Measurements from ENCODE around the gene CEP70.
"Not testable (repeated sequence)": the region's sequence is repeated elsewhere in the genome, so short reads cannot be mapped to it uniquely, and the experiment has no call there.

CEP70 gene

DNA sequence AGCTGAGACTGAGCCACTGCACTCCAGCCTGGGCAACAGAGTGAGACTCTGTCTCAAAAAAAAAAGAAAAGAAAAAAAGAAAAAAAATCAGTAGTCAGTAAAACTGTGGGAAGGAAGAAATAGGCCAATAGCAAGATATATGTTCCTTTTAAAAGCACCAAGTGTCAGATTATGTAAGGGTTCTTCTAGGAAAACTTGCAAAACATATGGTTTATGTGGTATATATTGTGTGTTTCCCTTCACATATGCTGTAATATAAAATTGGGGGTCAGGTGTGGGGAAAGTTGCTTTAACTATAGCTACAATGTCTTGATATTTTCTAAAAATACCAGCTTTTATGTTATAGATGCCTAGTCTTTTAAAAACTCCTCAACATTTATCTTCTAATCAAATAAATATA, 95.1 kb downstream of the CEP70 start:
- no peak for DNase-seq

DNA sequence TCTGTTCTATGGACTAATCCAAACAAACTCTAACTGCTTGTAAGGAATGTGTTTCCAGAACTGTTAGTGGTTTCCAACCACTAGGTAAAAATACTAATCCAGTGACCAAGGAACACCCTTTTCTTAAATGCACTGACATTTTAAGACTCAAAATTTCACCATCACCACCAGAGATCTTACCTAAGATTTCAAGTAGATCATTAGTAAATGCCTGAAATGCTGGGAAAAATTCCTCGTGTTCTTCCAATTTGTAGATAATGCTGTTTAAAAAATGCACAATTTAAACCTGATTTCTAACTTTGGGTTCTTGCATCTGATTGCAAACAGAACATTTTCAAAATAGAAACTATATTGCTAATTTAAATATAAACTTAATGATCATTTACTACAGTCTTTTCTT, 96.2 kb downstream of the CEP70 start:
- DNase-seq = no peak

DNA sequence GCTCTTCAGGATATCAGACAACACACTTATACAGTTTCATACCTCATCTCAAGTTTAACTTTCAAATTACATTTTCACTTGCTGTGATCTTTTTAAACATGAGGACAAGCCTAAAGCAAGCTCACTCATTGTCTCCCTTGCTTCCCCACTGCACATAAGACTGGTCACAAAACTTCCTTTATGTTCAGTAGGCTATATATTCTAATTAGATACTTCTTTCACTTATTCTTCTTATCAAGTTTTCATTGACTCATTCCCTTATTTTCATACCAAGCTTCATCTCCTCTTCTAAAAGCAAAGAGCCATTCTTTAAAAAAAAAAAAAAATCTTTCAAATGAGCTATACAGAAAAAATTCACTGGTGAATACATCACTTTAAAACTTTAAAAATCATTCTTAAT, 97.0 kb downstream of the CEP70 start:
- DNase-seq = no peak

DNA sequence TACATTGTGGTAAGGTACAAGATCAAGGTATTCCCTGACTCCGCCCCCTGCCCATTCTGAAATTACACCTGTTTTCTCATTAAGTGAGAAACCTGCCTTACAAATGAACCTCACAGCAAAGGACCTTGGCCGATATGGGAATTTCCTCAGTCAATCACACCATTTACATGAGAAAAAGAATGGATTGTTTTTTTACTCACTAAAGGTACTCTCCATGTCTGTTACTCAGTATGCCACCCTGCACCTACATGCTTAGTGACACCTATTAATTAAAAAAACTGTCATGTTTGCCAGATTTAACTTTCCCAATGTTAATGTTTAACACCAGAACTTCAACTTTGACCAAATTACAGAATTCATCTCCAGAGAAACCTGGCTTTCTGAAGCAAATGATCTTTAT, 97.6 kb downstream of the CEP70 start:
- DNase-seq = no peak

DNA sequence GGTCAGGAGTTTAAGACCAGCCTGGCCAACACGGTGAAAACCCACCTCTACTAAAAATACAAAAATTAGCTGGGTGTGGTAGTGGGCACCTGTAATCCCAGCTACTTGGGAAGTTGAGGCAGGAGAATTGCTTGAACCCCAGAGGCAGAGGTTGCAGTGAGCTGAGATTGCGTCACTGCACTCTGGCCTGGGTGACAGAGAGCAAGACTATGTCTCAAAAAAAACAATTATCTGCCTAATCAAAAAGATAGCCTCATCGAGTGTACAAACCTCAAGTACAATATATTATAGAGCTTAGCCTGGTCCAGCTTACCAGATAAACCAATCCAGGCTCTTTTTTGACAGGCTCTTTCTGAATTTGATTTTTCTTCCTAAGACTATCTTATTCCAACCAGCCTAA, 98.4 kb downstream of the CEP70 start:
- DNase-seq = not testable (repeated sequence)

DNA sequence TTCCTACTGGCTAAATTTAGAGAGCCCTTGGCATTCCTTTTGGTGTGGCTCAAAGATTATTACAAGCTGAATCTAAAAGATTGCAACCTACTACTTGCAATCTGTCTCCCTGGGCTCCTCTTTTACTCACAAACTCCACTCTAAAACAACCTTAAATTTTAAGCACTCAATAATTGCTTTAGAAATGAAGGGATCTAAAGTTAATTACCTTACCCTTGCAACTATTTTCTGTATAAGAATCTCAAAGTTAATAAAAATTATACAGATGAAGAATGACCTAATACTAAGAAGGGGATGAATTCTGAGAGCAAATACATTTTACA, 99.5 kb downstream of the CEP70 start:
- no peak for DNase-seq

DNA sequence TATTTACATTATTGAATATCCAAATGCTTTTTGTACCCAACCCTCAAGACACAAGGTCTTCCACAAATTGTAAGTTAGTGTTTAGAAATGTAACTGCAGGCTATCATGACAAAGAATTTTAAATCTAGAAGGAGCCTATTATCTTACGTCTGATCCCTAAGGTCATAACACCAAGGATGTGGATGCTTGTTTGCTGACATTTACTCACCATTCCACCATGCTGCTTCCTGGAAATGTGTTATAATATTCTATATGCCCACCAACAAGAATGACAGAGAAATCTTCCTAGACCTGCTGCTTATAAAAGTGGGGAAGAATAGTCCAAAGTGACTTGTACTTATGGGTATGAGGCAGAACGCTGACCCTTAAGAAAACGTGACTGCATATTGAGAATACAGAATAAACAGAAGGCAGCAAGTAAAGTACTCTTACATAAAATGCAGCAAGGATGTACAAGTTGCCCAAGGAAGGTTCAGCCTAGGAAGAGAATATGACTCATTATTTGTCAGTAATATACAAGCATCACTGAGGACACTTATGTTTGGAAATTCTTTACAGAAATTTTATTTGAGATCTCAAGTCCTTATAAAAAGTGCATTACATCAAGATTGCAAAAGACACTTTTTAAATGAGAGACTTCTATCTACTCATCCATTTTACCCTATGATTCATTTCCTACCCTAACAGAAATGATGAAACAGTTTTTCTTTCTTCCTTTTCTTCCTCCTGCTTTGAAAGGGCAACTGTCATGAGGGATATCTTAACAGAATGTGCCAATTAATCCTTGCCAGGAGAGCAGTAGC, 100.1 kb downstream of the CEP70 start:
- peak; percentile 8 for DNase-seq

DNA sequence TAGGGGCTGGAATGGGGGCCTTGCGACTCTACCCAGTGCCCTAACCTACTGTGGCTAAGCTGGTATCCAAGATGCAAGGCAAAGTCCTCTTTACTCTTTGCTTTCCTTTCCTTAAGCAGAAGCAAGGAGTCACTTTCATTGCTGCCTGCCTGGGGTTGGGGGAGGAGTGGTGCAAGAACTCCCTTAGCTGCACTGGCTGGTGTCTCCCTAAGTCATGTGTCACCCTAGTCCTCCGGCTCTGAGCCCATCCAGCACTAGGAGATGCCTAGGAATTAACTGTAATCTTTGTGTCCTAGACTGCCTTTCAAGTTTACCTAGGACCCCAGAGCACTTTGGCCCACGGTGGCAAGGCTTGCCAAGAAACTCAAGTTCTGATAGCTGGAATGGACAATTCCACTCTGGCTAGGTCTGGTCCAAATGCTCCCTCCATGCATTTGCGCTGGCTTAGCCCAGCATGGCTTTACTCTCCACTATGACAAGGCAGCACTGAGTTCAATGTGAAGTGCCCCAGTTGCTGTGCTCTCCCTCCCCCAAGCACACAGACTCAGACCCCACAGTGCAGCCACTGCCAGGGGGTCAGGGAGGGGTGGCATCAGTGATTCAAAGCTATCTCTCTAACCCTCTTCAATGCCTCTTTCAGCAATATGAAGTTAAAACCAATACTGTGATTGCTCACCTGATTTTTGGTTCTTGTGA, 100.9 kb downstream of the CEP70 start:
- DNase-seq = no peak

DNA sequence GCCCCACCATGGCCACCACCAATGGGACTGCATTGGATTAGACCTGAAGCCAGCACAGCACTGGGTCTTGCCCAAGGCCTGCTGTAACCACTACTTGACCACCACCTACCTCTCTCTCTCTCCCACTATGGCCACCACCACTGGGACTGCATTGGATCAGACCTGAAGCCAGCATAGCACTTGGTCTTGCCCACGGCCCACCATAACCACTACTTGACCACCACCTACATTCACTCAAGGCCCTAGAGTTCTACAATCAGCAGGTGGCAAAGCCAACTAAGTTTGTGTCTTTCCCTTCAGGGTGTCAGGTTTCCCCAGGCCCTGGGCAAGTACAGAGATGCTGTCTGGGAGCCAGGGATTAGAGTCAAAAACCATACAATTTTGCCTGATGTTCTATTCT, 102.1 kb downstream of the CEP70 start:
- no peak for DNase-seq

DNA sequence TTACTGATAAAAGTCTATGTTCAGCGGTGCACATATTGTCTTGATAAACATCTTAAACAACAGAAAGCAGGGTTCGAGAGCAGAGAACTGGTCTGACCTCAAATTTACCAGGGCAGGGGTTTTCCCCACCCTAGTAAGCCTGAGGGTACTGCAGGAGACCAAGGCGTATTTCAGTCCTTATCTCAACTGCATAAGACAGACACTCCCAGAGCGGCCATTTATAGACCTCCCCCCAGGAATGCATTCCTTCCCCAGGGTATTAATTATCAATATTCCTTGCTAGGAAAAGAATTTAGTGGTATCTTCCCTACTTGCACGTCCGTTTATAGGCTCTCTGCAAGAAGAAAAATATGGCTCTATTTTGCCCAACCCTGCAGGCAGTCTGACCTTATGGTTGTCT, 107.5 kb downstream of the CEP70 start:
- DNase-seq = not testable (repeated sequence)

DNA sequence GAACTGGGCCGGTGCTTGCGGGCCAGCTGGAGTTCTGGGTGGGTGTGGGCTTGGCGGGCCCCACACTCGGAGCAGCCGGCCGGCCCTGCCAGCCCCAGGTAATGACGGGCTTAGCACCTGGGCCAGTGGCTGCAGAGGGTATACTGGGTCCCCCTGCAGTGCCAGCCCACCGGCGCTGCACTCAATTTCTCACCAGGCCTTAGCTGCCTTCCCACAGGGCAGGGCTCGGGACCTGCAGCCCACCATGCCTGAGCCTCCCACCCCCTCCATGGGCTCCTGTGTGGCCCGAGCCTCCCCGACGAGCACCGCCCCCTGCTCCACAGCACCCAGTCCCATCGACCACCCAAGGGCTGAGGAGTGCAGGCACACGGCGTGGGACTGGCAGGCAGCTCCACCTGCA, 109.4 kb downstream of the CEP70 start:
- not testable (repeated sequence) for DNase-seq

DNA sequence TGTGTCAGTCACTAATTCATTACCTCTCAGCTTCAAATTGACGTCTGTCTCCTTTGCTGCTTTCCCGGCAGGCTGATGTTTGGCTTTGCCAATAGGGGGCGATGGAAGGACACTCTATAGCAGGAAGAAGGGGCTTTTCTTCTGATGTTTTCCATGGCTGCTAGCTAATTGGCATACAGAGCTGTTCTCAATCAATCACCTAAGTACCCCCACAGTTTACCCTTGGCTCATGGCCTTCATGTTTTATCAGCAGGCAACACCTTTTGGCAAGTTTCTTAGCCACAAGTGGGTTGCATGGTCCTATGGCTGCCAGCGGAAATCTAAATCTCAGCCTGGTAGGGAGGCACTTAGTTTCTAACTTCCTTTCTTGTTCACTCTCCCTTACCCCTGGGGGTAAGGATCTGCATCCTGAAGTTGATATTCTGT, 114.6 kb downstream of the CEP70 start:
- peak; percentile 65 for DNase-seq

DNA sequence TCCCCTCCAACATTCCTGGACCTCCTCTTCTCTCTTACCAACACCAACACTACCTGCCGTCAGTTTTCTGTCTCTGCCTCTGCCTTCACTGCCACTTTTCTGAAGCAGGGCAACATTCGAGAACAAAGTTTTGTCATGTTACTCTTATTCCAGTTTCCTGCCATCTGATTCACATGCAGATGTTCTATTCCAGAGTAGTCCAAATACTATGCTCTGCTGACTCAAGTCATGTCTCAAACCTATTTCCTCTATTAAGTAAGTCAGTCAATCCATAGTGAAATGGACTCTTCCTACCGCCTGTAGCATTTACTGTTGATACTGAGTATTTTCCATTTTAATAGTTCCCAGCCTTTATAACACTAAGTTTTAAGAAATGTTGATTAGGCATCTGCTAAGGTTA, 116.3 kb downstream of the CEP70 start:
- DNase-seq = no peak

DNA sequence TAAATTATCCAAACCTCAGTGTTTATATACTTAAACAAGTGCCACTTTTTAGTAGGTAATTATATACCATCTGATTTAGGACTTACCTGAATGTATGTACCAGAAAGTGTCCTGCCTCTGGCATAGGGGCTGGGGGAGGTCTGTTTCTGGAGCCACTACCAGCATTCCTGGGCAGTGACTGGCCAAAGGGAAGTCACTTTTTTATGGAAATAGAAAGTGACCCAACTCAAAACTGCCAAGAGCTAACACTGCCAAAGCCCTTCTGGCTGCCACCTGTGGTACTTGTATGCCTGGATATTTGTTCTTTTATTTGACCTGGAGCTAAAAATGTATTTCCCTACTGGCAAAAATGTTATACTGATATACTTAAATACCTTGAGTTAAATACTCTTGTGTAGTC, 116.9 kb downstream of the CEP70 start:
- no peak for DNase-seq

DNA sequence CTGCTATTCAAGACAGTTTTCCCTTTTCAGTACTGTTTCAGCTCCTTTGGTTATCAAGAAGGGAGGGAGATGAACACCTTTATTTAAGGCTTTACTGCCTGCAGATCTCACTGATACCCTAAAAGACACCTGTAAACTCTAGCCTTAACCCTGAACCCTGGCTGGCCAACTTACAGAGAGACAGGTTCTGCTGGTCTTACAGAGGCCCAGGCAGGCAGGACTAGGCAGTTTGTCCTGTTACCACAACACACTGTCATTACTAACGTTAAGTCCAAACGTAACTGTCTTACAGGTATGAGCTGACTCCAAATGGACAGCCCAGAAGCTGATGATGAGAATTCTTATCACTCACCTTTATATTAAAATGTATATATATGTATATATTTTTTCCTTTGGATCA, 117.5 kb downstream of the CEP70 start:
- DNase-seq = no peak

DNA sequence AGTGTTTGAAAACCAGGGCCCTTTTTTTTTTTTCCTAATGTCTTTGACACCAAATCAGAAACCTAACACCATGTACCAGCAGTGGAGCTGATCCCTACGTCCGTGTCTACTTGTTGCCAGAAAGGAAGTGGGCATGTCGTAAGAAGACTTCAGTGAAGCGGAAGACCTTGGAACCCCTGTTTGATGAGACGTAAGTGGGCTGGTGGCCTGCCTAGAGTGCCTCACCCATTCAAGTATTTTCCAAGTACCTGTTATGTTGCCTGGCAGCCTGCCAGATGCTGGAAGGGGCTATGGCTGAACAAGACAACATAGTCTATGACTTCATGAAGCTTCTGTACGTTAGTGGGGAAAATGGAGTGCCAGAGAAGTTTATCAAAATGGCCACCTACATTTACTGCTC, 119.9 kb downstream of the CEP70 start:
- DNase-seq = no peak

DNA sequence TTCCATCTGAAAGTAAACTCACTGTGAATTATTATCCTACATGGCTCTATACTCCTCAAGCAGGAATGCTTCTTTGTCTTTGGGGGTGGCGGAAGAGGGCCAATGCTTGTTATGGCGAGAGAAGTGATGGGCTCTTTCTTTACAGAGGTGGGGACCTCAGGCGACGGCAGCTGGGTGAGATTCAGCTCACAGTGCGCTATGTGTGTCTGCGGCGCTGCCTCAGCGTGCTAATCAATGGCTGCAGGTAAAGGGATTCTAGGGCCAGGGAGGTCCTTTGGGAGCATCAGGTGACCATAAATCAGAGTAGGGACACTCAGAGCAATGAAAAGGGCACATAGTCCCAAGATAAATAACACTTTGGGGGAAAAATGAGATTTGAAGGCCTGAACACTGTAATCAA, 120.7 kb downstream of the CEP70 start:
- no peak for DNase-seq

DNA sequence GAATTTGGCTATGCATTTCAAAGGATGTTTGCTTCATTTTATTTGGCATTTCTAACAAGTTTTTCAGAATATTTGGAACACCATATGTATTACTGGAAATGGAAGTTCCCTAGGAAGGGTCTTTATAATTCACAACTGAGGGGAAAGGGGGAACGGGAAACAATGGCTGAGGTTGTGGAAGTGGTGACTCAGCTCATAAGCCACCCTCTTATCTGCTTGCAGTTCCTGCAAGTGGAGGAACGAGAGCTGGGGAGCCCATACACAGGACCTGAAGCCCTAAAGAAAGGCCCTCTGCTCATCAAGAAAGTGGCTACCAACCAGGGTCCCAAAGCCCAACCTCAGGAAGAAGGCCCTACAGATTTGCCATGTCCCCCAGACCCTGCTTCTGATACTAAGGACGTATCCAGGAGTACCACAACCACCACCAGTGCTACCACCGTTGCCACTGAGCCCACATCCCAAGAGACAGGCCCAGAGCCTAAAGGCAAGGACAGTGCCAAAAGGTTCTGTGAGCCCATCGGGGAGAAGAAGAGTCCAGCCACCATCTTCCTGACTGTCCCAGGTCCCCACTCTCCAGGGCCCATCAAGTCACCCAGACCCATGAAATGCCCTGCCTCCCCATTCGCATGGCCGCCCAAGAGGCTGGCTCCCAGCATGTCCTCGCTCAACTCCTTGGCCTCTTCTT, 121.8 kb downstream of the CEP70 start:
- no peak for DNase-seq

DNA sequence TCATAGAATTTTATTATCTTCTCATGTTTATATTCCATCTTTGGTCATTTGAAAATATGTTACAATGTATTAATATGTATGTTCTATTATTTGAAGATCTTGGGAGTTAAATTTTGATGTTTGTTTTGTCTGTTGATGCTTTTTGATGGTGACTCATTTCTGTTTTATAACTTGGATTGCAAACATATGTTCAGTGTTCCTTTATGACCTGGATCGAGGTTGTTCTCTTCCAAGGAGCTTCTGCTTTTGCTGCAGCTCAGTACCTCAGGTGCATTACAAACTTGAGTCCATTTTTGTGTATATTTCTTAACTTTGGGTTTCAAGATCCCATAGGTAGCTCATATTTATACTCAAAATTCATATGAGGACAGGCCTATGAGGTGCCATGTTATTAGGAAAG, 122.6 kb downstream of the CEP70 start:
- DNase-seq = no peak

DNA sequence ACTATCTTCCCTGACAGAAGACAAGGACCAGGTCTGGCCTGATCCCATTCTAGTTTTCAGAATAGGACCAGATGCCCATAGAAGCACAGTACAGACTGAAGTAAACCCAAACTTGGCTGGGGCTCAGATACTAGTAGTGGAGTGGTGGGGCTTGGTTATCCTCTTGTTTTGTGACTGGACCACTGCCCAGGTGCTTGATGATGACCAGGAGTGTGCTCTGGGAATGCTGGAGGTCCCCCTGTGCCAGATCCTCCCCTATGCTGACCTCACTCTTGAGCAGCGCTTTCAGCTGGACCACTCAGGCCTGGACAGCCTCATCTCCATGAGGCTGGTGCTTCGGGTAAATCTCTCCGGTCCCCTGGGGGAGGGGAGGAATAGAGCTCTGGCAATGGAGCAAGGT, 123.4 kb downstream of the CEP70 start:
- DNase-seq = no peak

DNA sequence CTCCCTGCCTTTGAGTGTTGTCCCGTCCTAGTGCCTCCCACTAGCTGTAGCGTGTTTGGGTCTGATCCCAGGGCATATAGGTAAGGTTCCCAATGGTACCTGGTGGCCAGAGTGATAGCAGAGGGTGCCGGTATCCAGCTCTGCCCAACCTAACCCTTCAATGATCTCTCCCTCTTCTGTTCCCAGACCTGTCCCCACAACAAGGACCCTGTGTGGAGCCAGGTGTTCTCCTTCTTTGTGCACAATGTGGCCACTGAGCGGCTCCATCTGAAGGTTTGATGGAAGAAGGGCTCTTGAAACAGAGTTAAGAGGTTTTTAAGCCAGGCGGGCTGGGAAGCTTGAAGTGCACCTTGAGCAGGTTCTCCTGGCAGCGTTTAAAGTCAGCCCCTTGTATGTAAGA, 124.2 kb downstream of the CEP70 start:
- no peak for DNase-seq

DNA sequence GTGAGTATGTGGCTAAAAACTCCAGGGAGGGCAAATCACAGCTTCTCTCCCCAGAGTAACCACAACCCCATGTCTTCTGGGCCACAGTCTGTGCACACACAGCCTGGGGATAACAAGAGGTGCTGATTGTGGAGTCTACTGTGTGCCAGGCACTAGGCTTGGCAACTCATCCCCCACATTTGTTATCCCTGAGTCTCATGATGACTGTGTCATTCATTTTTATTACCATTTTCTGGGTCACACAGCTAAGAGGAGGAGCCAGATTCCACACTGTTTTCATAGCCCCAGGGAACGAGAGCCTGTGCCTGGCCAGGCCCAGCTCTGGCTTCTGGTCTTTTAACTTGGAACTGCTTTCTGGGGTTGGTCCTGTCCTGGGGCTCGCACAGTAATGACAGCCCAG, 125.2 kb downstream of the CEP70 start:
- no peak for DNase-seq

DNA sequence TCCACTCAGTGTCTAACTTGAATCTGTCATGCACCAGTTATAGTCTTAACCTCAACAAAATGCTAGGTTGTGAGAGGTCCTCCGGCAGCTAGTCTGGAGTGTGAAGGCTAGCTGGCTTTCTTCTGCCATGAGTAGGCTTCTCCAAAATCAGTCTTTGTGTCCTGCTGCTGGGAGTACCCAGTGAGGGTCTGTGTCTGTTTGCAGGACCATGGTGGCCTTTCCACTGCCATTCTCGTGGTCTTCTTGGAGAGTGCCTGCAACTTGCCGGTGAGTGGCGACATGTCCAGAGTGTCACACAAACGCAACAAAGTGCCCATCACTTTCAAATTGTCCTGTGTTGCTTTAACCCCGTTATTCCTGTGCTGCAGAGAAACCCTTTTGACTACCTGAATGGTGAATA, 125.6 kb downstream of the CEP70 start:
- DNase-seq = no peak

DNA sequence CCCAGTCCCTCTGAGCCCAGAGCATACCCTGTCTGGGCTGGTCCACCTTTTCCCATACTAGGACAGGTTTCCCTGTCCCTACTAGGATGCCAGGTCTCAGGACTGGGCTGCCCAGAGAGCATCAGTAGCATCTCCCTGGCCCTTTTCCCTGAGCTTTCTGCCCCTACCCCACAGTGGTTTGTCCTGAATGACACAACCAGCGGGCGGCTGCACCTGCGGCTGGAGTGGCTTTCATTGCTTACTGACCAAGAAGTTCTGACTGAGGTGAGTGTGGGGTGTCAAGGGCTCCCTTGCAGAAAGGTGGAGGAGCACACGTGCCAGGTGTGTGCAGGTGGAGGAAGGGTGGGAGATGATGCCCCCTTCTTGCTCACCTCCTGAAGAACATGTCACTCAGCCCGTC, 126.1 kb downstream of the CEP70 start:
- no peak for DNase-seq
